GM18909 (cell line): ENCODE measurements around the gene ATP8B4.

ENCODE experiments used
- ATAC-seq: cut with Tn5 transposase; IDR thresholded peaks from one replicate; pipeline ENCODE4 v1.9.1; 2021; ENCODE audit warnings: mild to moderate bottlenecking; ENCODE audit not compliant: unreplicated experiment, poor library complexity

ATP8B4 gene

DNA sequence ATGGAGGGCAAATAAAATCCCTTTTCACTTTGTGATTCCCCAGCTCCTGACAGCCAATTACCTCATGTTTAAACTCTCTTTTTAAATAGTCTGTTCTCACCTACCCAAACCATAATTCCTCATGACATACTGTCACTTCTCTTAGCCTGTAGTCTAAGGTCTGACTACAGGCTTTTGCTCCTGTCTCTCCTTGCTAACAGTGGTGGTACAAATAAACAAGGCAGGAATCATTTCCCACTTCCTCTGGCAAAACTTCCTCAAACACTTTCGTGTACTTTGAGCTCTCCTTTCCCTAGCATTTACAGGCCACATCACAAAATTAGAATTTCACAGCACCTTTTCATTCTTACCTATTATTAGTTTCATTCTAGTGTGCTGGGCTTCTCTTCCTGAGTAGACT lies 51.8 kb downstream of the ATP8B4 start:
- no peak for ATAC-seq

DNA sequence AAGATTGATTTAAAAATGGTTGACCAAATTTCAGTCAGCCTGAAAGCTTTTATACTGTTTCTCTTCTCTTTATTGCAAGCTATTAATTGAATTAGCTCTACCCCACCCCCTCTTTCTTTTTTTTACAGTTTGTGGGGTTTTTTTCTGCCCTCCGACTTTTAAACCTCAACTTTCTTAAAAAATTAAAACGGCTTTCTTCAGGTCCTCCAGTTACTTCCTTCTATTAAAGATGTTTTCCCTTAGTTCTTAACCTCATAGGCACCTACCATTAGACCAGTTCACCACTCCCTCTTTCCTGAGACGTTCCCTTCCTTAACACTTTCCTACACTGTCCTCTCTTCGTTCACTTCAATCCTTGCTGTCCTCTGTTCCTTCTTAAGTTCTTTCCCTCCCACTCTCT lies 52.4 kb downstream of the ATP8B4 start:
- ATAC-seq, result no peak

- no peak for ATAC-seq
Measured at GRCh38 chr15:50066202-50066601, 52.8 kb downstream of the ATP8B4 start.

GRCh38 chr15:50065279-50065678 lies 53.8 kb downstream of the ATP8B4 start:
- no peak for ATAC-seq

DNA sequence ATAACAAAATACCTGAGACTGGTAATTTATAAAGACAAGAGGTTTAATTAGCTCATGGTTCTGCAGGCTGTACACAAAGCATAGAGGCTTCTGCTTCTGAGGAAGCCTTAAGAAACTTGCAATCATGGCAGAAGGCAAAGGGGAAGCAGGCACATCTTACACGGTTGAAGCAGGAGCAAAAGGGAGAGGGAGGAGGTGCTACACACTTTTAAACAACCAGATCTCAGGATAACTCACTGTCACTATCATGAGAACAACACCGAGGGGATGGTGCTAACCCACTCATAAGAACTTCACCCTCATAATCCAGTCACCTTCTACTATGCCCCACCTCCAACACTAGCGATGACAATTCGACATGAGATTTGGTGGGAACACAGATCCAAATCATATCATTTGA lies 54.4 kb downstream of the ATP8B4 start:
- no peak for ATAC-seq

- ATAC-seq, result no peak
Measured at GRCh38 chr15:50063226-50063625, 55.8 kb downstream of the ATP8B4 start.

DNA sequence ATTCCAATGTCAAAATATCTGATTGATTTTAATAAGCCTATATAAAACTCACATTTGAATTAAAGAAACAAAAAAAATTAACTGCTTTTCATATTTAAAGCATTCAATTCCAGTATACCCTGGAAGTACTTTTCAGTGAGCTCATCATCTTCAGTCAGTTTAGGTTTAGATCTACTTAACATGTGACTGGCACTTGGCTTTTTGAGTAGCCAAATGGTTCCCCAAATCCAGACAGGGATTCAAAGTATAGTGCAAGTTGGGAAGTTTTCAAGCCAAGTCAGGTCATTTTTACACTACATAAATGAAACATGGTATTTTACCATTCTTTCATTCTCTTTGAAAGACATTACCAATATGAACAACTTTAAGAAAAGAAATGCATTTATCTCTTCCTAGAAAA lies 57.5 kb downstream of the ATP8B4 start:
- ATAC-seq, result no peak

GRCh38 chr15:50059883-50060282 lies 59.1 kb downstream of the ATP8B4 start:
- ATAC-seq, result no peak

DNA sequence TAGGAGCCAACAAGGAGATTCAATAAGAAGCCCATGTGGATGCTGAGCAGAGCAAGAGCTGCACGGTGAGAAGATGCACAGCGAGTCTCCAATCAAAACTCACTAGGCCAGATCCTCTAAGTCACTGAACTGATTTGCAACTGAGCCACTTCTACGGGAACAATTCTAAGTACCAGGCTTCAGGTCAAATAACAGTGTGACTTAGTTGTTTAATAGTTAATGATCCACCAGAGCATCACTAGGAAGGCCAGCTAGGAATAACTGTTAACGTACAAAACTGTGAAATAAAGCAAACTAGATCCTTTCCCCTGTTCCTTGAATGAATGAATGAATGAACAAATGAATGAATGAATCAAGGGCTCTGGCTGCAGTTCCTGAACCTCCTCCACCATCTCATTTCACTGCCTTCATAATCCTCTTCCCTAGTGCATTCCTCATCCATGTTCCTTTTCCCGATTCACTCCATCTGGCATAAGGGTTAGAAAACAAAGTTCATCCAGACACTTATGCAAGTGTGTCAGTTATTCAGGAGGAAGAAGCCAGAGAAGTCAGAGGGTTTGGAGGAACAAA lies 59.7 kb downstream of the ATP8B4 start:
- no peak for ATAC-seq

DNA sequence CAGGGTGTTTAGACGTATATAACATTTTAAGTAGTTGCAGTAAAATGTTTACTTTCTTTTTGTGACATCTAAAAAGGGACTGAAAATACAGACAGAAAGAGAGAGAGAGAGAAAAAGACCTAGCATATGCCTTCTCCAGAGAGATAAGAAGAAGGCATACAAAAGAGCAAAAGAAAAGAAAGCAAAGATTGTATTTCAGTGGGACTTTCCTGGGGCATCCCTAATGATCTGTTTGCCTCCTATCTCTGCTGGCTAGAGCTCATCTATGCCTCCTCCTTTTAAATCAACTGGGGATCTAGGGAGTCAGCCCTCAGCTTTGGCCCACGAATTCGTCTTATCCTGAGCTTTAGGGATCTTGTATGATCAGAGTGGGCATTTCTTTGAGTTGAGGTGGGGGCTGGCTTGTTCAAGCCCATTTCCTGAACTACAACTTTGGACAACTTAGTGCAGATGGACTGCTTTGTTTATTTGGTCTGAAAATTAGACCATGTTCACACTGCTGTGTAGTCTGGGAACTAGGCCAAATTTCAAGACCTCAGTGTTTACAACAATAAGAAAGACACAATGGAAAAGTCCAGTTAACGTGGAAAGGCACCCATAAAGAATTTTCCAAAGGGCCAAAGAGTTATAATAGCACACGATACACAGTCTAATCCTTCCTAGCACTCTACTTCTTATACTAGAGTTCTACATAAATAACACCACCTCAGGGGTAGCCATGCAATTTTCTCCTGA lies 61.0 kb downstream of the ATP8B4 start:
- ATAC-seq, result no peak

GRCh38 chr15:50057196-50057595 lies 61.8 kb downstream of the ATP8B4 start:
- ATAC-seq, result no peak

GRCh38 chr15:50055750-50056157 lies 63.3 kb downstream of the ATP8B4 start:
- ATAC-seq, result no peak

DNA sequence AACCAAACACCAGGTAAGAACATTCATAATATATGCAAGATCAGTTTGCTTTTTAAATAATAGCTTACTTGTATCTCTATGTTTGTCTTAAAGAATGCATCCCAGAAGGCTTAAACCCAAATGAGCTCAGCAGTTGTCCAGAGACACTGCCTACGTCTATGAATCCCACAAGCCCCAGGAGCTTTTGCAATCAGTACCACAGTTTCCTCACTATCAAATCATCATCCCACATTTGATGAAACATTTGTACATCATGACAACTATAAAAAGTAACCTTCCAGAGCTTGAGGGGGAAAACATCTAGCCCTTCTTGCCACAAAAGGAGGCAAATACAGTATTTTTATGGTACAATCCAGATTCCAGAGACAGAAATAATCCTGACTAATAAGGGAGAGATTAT lies 63.7 kb downstream of the ATP8B4 start:
- no peak for ATAC-seq

- no peak for ATAC-seq
Measured at GRCh38 chr15:50053055-50053856, 65.8 kb downstream of the ATP8B4 start.

- no peak for ATAC-seq
Measured at GRCh38 chr15:50051811-50052419, 67.1 kb downstream of the ATP8B4 start.

GRCh38 chr15:50050986-50051743 lies 67.9 kb downstream of the ATP8B4 start:
- no peak for ATAC-seq

DNA sequence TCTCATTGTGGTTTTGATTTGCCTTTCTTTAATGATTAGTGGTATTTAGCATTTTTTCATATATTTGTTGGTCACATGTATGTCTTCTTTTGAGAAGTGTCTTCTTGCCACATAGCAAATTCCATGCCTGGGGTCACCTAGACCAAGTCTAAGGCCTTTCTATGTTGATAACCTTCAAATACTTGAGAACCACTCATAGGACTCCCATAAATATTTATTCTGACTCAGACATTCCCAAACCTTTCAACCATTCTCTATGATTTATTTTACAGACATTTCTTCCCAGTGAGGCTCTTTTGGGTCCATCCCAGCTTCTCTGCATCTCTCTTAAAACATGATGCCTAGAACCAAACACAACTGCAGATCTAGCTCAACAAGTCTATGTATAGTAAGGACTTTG lies 69.2 kb downstream of the ATP8B4 start:
- no peak for ATAC-seq

GRCh38 chr15:50046867-50047266 lies 72.2 kb downstream of the ATP8B4 start:
- ATAC-seq, result no peak

- ATAC-seq, result peak; percentile 67
Measured at GRCh38 chr15:50046159-50046558, 72.9 kb downstream of the ATP8B4 start.

GRCh38 chr15:50044904-50045303 lies 74.1 kb downstream of the ATP8B4 start:
- no peak for ATAC-seq
